HG03571 (cell line): Measurements from ENCODE around the gene NHLRC3.
"Not testable (repeated sequence)": the region's sequence is repeated elsewhere in the genome, so short reads cannot be mapped to it uniquely, and the experiment has no call there.

Experiments
- ATAC-seq: cut with Tn5 transposase; IDR thresholded peaks from one replicate; pipeline ENCODE4 v1.9.1; 2021; ENCODE audit not compliant: unreplicated experiment

NHLRC3 gene

GRCh38 chr13:39040206-39040605 lies 1.9 kb downstream of the NHLRC3 start:
- ATAC-seq, result no peak

DNA sequence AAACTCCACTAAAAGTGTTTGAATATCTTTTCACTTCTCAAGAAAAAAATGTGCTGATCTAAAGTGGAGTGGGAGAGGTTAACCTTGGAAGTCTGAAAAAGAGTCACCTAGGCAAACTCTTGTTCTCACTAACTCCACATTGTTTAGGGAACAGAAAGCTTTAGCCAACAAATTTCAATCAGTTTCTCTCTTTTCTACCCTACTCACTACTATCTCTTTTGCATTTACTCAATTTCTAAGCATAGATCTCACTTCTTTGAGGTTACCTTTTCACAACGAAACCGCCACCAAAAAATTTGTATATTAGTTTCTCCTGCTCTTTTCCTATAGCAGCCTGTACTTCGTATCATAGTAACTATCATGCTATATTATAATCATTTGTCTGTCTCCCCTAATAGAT lies 6.3 kb downstream of the NHLRC3 start:
- ATAC-seq, result no peak

DNA sequence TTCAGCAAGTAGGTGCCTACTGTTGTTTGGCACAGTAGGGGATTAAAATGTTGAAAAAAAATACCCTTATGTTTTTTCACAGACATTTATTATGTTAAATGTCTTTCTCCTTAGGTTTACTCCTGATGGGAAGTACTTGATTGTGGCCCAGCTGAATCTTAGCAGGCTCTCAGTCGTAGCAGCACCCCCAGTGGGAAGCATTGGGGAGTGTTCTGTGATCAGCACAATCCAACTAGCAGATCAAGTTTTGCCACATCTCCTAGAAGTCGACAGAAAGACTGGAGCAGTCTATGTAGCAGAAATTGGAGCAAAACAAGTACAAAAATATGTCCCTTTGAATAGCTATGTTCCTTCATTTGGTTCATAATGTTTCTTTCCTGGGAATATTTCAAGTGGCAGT lies 9.3 kb downstream of the NHLRC3 start:
- ATAC-seq, result no peak

- no peak for ATAC-seq
These were observed 10.6 kb downstream of the NHLRC3 start for GRCh38 chr13:39048806-39049205.

DNA sequence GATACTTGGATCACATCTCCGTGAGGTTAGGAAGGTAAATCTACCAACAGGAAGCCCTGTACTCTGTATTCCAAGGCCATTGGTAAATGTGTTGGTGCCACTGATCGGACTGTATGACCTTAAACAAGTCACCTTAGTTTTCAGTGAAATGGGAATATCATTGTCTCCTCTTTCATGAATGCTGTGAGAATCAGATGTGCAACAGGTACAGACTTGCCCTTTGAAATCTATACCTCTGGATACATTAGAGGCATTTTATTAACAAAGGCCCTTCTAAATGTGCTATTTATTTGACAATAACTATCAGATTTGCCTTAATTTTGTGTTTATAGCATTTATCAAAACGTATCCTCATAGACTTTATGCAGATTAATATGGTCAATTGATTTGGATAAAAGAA lies 11.0 kb downstream of the NHLRC3 start:
- ATAC-seq, result no peak

- ATAC-seq, result no peak
These were observed 12.9 kb downstream of the NHLRC3 start for GRCh38 chr13:39051157-39051556.

DNA sequence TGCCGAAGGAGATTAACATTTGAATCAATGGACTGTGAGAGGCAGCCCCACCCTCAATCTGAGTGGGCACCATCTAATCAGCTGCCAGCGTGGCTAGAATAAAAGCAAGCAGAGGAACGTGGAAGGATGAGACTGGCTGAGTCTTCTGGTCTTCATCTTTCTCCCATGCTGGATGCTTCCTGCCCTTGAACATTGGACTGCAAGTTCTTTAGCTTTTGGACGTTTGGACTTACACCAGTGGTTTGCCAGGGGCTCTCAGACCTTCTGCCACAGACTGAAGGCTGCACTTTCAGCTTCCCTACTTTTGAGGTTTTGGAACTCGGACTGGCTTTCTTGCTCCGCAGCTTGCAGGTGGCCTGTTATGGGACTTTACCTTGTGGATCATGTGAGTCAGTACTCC lies 14.7 kb downstream of the NHLRC3 start:
- no peak for ATAC-seq

- ATAC-seq, result no peak
These were observed 15.9 kb downstream of the NHLRC3 start for GRCh38 chr13:39054112-39054511.

DNA sequence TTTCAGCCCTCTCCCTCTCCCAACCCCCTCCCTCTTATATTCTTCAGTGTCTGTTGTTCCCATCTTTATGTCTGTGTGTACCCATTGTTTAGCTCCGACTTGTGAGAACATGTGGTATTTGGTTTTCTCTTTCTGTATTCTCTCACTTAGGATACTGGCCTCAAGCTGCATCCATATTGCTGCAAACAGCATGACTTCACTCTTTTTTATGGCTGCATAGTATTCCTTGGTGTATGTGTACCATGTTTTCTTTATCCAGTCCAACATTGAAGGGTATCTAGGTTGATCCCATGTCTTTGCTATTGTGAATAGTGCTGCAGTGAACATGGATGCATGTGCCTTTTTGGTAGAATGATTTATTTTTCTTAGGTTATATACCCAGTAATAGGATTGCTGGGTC lies 17.8 kb downstream of the NHLRC3 start:
- ATAC-seq, result no peak

DNA sequence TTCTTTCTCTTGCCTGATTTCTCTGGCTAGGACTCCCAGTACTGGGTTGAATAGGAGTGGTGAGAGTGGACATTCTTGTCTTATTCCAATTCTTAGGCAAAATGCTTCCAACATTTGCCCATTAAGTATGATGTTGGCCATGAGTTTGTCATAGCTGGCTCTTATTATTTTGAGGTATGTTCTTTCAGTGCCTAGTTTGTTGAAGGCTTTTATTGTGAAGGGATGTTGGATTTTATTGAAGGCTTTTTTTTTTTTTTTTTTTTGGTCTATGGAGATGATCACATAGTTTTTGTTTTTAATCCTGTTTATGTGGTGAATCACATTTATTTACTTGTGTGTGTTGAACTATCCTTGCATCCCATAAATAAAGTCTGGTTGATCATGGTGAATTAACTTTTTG lies 19.8 kb downstream of the NHLRC3 start:
- no peak for ATAC-seq

DNA sequence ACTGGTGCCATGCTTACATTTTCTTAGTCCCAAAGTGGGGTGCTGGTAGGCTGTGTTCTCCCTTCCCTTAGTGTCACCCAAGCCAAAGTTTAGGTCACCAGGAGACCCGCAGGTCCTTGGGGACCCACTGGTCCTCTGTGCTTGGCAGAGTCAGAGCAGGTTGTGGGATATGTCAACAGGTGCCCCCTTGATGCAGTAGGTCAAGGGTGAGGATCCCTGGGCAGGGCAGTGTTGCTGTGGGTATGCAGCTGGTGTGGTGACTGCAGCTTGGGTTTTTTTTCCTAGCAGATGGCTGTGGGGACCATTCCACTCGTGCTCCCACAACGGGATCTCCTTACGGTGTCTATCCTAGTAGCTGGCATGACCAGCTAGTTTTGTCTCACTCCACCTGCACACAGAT lies 23.7 kb downstream of the NHLRC3 start:
- ATAC-seq, result no peak

- no peak for ATAC-seq
These were observed 34.6 kb downstream of the NHLRC3 start for GRCh38 chr13:39072842-39073241.

DNA sequence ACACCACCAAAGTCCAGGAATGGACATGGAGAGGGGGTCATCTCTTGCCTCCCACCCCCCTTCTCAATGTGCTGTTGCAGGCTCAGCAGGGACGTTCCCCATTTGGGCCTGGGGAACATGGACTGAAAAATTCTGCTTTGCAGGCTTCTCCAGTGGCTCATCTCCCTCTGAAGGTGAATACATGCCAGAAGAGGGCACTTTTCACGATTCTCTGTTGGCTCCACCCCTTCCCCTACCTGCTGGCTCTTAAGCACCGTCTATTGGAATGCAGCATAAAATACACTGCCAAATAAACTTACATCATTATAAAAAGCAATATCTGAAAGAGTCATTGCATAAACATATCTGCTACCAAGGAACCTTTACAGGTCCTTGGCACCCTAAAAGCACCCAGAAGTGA lies 35.7 kb downstream of the NHLRC3 start:
- no peak for ATAC-seq

DNA sequence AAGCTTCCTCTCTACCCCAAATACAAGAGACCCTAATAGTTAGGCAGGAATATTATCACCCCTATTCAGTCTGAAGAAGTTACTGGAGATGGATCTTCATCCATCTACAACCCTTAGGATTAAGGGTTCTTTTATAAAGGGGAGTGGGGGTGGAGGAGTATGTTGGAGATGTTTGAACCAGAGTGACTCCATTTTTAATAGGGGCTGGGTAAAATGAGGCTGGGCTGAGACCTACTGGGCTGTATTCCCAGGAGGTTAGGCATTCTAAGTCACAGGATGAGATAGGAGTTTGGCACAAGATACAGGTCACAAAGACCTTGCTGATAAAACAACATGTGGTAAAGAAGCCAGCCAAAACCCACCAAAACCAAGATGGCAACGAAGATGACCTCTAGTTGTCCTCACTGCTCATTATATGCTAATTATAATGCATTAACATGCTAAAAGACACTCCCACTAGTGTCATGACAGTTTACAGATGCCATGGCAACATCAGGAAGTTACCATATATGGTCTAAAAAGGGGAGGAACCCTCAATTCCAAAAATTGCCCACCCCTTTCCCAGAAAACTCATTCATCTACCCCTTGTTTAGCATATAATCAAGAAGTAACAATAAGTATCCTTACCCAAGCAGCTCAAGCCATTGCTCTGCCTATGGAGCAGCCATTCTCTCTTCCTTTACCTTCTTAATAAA lies 48.1 kb downstream of the NHLRC3 start:
- ATAC-seq, result not testable (repeated sequence)

GRCh38 chr13:39091586-39091985 lies 53.3 kb downstream of the NHLRC3 start:
- no peak for ATAC-seq

DNA sequence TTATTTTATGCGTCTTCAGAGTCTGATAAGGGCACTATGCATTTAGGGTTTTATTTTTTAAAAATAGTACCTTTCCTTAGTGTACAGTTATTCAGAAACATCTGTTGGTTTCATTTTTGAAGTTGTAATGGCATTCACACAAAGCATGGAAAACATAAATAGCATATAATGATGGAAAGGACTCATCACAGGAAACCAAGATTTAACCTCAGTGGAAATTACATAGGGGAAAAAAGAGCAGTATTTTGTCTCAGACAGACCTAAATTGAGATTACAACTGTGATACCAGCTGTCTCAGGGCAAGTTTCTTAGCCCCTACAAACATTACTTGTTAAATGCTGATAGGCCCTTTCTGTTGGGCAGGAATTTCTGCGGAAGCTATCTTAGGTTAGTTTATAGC lies 57.2 kb downstream of the NHLRC3 start:
- no peak for ATAC-seq

DNA sequence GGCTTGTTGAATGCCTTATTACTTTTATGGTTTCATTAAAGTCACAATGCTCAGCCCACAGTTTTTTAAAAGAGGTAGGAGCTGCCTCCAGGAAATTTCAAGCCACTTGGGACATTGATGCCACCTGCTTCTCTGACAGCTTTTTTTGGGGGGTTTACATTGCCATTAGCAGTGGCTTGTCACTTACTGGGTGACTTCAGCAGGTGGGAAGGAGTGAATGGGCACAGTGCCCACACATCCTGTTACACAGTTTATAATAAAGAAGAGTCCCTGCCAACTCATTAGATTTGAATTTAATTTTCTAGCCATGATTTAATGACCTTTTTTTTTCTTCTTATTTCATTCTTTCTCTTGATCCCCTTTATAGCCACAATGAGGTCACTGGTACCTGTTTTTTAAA lies 61.0 kb downstream of the NHLRC3 start:
- no peak for ATAC-seq
